Caco-2 (cell line): ENCODE data around the gene MPHOSPH6. TPM values are rescaled to one million over a fixed set of nuclear protein-coding genes. Genes with fewer than 3 reads are reported as not detected.

Experiments used
- BruUV-seq: library from RNA; stranded (reverse); fragments of 400-500 nt; replicated peaks from 2 replicates; lab custom pipeline; 2021; lab: Mats Ljungman, UMichigan
- CTCF ChIA-PET: fragments of 300-600 bp; sonication (Branson Sonifier 250); formaldehyde crosslinking; loops from one replicate; lab custom pipeline; 2022; ENCODE audit warnings: antibody characterized with exemption; lab: Charles Lee
- POLR2A ChIA-PET: fragments of 300-600 bp; sonication (Branson Sonifier 250); formaldehyde crosslinking; loops from one replicate; lab custom pipeline; 2022; ENCODE audit warnings: antibody characterized with exemption; lab: Charles Lee
- DNase-seq, 2 experiments: peaks; one replicate each; pipeline versions ENCODE4 v3.0.0 to v3.0.0-alpha.2; 2020 to 2022
- H3K27me3 ChIP-seq: replicated peaks from 2 replicates; pipeline ENCODE4 v1.6.0; 2011; ENCODE audit warnings: low read length; ENCODE audit not compliant: control insufficient read depth, insufficient read depth
- H3K36me3 ChIP-seq: 2 replicates; pipeline ENCODE4 v1.5.1; 2011; ENCODE audit warnings: low read length; ENCODE audit not compliant: control insufficient read depth, insufficient read depth
- H3K4me1 ChIP-seq: fragments of 250-450 bp; sonication (Bioruptor Pico); 2 replicates; pipeline ENCODE4 v1.5.1; 2020; ENCODE audit warnings: mild to moderate bottlenecking
- H3K4me3 ChIP-seq: 2 replicates; pipeline ENCODE4 v1.5.1; 2011; ENCODE audit warnings: low read depth, mild to moderate bottlenecking, control low read depth, low read length
- H3K9me3 ChIP-seq: fragments of 250-450 bp; sonication (Bioruptor Pico); 2 replicates; pipeline ENCODE4 v1.5.1; 2020; ENCODE audit warnings: mild to moderate bottlenecking, moderate library complexity
- H3K27ac Mint-ChIP-seq: one replicate; pipeline ENCODE4 v1.8.0; 2022; ENCODE audit warnings: mixed read lengths; ENCODE audit not compliant: unreplicated experiment
- H3K27me3 Mint-ChIP-seq: one replicate; pipeline ENCODE4 v1.8.0; 2022; ENCODE audit warnings: mixed read lengths; ENCODE audit not compliant: insufficient read depth, unreplicated experiment
- H3K36me3 Mint-ChIP-seq: one replicate; pipeline ENCODE4 v1.8.0; 2022; ENCODE audit warnings: mild to moderate bottlenecking, mixed read lengths; ENCODE audit not compliant: insufficient read depth, unreplicated experiment
- H3K4me1 Mint-ChIP-seq: one replicate; pipeline ENCODE4 v1.8.0; 2022; ENCODE audit warnings: low read depth, mixed read lengths; ENCODE audit not compliant: unreplicated experiment
- H3K4me3 Mint-ChIP-seq: one replicate; pipeline ENCODE4 v1.8.0; 2022; ENCODE audit warnings: mild to moderate bottlenecking, moderate library complexity, mixed read lengths; ENCODE audit not compliant: unreplicated experiment
- H3K9me3 Mint-ChIP-seq: one replicate; pipeline ENCODE4 v1.8.0; 2022; ENCODE audit warnings: mixed read lengths; ENCODE audit not compliant: unreplicated experiment
- CTCF ChIP-seq, 2 experiments: fragments of 200-600 bp in 1 of 2; IDR thresholded peaks; 1 replicate in 1 of 2; 2 replicates in 1 of 2; pipeline versions ENCODE4 v1.5.1 to v1.8.0; 2011 to 2022; ENCODE audit warnings: antibody characterized with exemption in 1 of 2, control low read depth in 1 of 2, inconsistent platforms in 1 of 2, low read depth in 1 of 2, low read length in 1 of 2, mild to moderate bottlenecking in 1 of 2, moderate library complexity in 1 of 2; ENCODE audit not compliant: insufficient read depth in 1 of 2, severe bottlenecking in 1 of 2, unreplicated experiment in 1 of 2
- intact Hi-C: fragments of 100-400 bp; cut with micrococcal nuclease; formaldehyde crosslinking; loops from one replicate; pipeline ENCODE4 v1.10.0; 2022; ENCODE audit not compliant: unreplicated experiment
- total RNA-seq: library from RNA; stranded (reverse); gene quantifications from 2 replicates; pipeline ENCODE4 v1.2.3, GENCODE V29; 2022

Gene MPHOSPH6
- total RNA-seq, 1 experiment from 2014 or later, result 41.9 TPM

GRCh38 chr16:82178352-82178751 lies 8.3 kb upstream of the MPHOSPH6 start:
- POLR2A ChIA-PET, result no interaction called here
- no peak overlapping the region for H3K4me3 Mint-ChIP-seq
- no peaks in the 10 kb centered on the region for H3K9me3 Mint-ChIP-seq
- no peaks in the 10 kb centered on the region for H3K4me1 Mint-ChIP-seq
- H3K27me3 Mint-ChIP-seq, result peaks cover 27% of the 10 kb centered on the region
- H3K27ac Mint-ChIP-seq, result no peak overlapping the region
- Histone ChIP-seq H3K36me3 (no peaks in the 10 kb centered on the region), H3K4me3 (no peak overlapping the region), H3K9me3 (no peaks in the 10 kb centered on the region), H3K27me3 (no peaks in the 10 kb centered on the region; the same call in 1 of the 2 replicates), H3K4me1 (no peaks in the 10 kb centered on the region)
- DNase-seq, result no peak
- BruUV-seq, result no TSS peak
- no peaks in the 10 kb centered on the region for H3K36me3 Mint-ChIP-seq
- intact Hi-C loops, result loop anchor here (5.0 kb wide), 1 partner anchor 54 kb away; no protein-coding TSS in a partner anchor
- no peak for TF ChIP-seq CTCF (IDR thresholded peaks at IDR 0.05; ENCODE audit: insufficient read depth in 1 of 2, low read depth in 1 of 2, low read length in 1 of 2, severe bottlenecking in 1 of 2, unreplicated experiment in 1 of 2)
- CTCF ChIA-PET, result no interaction called here

- H3K27me3 ChIP-seq, result no peaks in the 10 kb centered on the region; the same call in 1 of the 2 replicates
- POLR2A ChIA-PET, result no interaction called here
- Mint-ChIP-seq H3K27me3 (peaks cover 24% of the 10 kb centered on the region), H3K4me3 (no peak overlapping the region), H3K27ac (no peak overlapping the region), H3K36me3 (no peaks in the 10 kb centered on the region), H3K4me1 (no peaks in the 10 kb centered on the region), H3K9me3 (no peaks in the 10 kb centered on the region)
- H3K4me3 ChIP-seq, result no peak overlapping the region
- no TSS peak for BruUV-seq
- H3K4me1 ChIP-seq, result no peaks in the 10 kb centered on the region
- no peaks in the 10 kb centered on the region for H3K36me3 ChIP-seq
- no peak for DNase-seq
- TF ChIP-seq CTCF (IDR thresholded peaks at IDR 0.05; ENCODE audit: insufficient read depth in 1 of 2, low read depth in 1 of 2, low read length in 1 of 2, severe bottlenecking in 1 of 2, unreplicated experiment in 1 of 2), result no peak
- CTCF ChIA-PET, result no interaction called here
- intact Hi-C loops, result loop anchor here (5.0 kb wide), 1 partner anchor 55 kb away; no protein-coding TSS in a partner anchor
- H3K9me3 ChIP-seq, result no peaks in the 10 kb centered on the region
These were observed 7.5 kb upstream of the MPHOSPH6 start for GRCh38 chr16:82177555-82177954.

- Histone ChIP-seq H3K4me1 (no peaks in the 10 kb centered on the region), H3K9me3 (no peaks in the 10 kb centered on the region), H3K36me3 (no peaks in the 10 kb centered on the region), H3K27me3 (no peaks in the 10 kb centered on the region; the same call in 1 of the 2 replicates), H3K4me3 (no peak overlapping the region)
- ChIA-PET CTCF (no interaction called here), POLR2A (no interaction called here)
- no peak overlapping the region for H3K4me3 Mint-ChIP-seq
- no peak for DNase-seq
- peaks cover 30% of the 10 kb centered on the region for H3K27me3 Mint-ChIP-seq
- no TSS peak for BruUV-seq
- intact Hi-C loops, result loop anchor here (5.0 kb wide), 1 partner anchor 56 kb away; no protein-coding TSS in a partner anchor
- H3K9me3 Mint-ChIP-seq, result no peaks in the 10 kb centered on the region
- H3K27ac Mint-ChIP-seq, result no peak overlapping the region
- no peaks in the 10 kb centered on the region for H3K4me1 Mint-ChIP-seq
- no peaks in the 10 kb centered on the region for H3K36me3 Mint-ChIP-seq
- no peak for TF ChIP-seq CTCF (IDR thresholded peaks at IDR 0.05; ENCODE audit: insufficient read depth in 1 of 2, low read depth in 1 of 2, low read length in 1 of 2, severe bottlenecking in 1 of 2, unreplicated experiment in 1 of 2)
These were observed 6.2 kb upstream of the MPHOSPH6 start for GRCh38 chr16:82176204-82176603.
